Right lobe of liver (tissue), 6 donors: Measurements from ENCODE around the gene IRF2BP2. TPM values are rescaled to one million over a fixed set of nuclear protein-coding genes. Genes with fewer than 3 reads are reported as not detected.

ENCODE experiments used
- ATAC-seq, 4 donors: fragments of 200-7000 bp; cut with Tn5 transposase; one replicate each; pipeline ENCODE4 v1.9.1; 2020; ENCODE audit warnings: mild to moderate bottlenecking in 4 of 4, moderate library complexity in 4 of 4
- DNase-seq, 3 donors: peaks; one replicate each; pipeline ENCODE4 v3.0.0-alpha.2; 2020
- H3K27ac ChIP-seq, 3 donors: fragments of 200-600 bp; one replicate each; pipeline ENCODE4 v1.8.0; 2022
- H3K27me3 ChIP-seq, 2 donors: fragments of 200-600 bp; one replicate each; pipeline ENCODE4 v1.8.0; 2022
- H3K36me3 ChIP-seq, 4 donors: fragments of 200-600 bp; sonication (generic) in 1 of 4; one replicate each; pipeline versions ENCODE4 v1.5.1 to v1.8.0; 2017 to 2022; ENCODE audit warnings: control low read depth in 1 of 4
- H3K4me1 ChIP-seq, 4 donors: fragments of 200-600 bp; sonication (generic) in 1 of 4; one replicate each; pipeline versions ENCODE4 v1.5.1 to v1.8.0; 2017 to 2022; ENCODE audit warnings: control low read depth in 1 of 4
- H3K4me3 ChIP-seq, 3 donors: fragments of 200-600 bp; one replicate each; pipeline ENCODE4 v1.8.0; 2022
- H3K9me3 ChIP-seq, 4 donors: fragments of 200-600 bp; sonication (generic) in 1 of 4; one replicate each; pipeline versions ENCODE4 v1.5.1 to v1.8.0; 2017 to 2022; ENCODE audit warnings: control low read depth in 1 of 4
- POLR2A ChIP-seq: fragments of 450-650 bp; IDR thresholded peaks from one replicate; pipeline ENCODE4 v1.6.1; 2017; ENCODE audit warnings: antibody characterized with exemption, mild to moderate bottlenecking
- WGBS: methylation state at CpG from one replicate; pipeline ENCODE4 v1.1.6; 2018; ENCODE audit warnings: low coverage, low lambda C conversion rate; ENCODE audit not compliant: insufficient coverage; ENCODE audit errors: missing lambda C conversion rate; 5-methylcytosine and 5-hydroxymethylcytosine counted together
- intact Hi-C, 2 donors: fragments of 100-400 bp; cut with DNase I; formaldehyde crosslinking; loops; one replicate each; pipeline versions ENCODE4 v1.11.2 to v1.14.1; 2022
- total RNA-seq, 6 experiments: library from RNA; depleted of rRNA in 2 of 6; stranded (reverse); fragments of >200 nt in 2 of 6; fragmentation: NEBNext Ultra II Directional in 3 of 6; extraction: Animal tissue kit (Norgen Biotek cat#: 25700) in 3 of 6; gene quantifications; one replicate each; pipeline versions ENCODE4 v1.1.0 to v1.2.4, GENCODE V29; 2016 to 2023
- TF ChIP-seq, protein P1 (sequence below), 4 donors: fragments of 200-600 bp in 3 of 4; fragments of 450-650 bp in 1 of 4; IDR thresholded peaks; one replicate each; pipeline versions ENCODE4 v1.5.1 to v1.8.0; 2016 to 2022; ENCODE audit warnings: antibody characterized with exemption in 4 of 4, mild to moderate bottlenecking in 2 of 4
- donor health status: DM: no; HTN: yes; CAD: no.
- donor health status: DM: no; HTN: no; CAD: no.
- donor health status: DM: no; HTN: no; CAD: no.
- donor health status: DM: no; HTN: yes; CAD: no.
- donor health status: DM: no; HTN: yes; CAD: no.

IRF2BP2 gene
- total RNA-seq, 6 experiments from 2014 or later = 35.3 to 93.2 (median 56.8) TPM

DNA sequence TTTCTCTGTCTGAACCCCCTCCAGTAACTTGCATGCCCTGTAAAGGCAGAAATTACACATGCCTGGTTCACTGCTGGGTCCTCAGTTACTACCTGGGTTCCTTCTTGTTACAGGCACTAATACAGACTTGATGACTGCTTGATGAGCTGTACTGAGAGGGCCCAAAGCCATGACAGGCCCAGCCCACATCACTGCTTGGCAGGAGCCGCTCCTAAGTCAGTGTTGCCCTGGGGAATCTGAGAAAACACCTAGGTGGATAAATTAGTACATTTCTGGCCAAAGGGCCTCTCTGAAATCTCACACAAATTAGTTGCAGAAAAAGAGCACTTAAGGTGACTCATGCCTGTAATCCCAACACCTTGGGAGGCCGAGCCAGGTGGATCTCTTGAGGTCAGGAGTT lies 37.8 kb upstream of the IRF2BP2 start:
- Histone ChIP-seq H3K36me3 (no peaks in the 10 kb centered on the region), H3K27me3 (no peaks in the 10 kb centered on the region), H3K4me3 (no peak overlapping the region), H3K27ac (no peak overlapping the region), H3K9me3 (no peaks in the 10 kb centered on the region), H3K4me1 (peaks cover 0 to 28% (median 9%) of the 10 kb centered on the region in 4 donors)
- TF ChIP-seq, protein P1, sequence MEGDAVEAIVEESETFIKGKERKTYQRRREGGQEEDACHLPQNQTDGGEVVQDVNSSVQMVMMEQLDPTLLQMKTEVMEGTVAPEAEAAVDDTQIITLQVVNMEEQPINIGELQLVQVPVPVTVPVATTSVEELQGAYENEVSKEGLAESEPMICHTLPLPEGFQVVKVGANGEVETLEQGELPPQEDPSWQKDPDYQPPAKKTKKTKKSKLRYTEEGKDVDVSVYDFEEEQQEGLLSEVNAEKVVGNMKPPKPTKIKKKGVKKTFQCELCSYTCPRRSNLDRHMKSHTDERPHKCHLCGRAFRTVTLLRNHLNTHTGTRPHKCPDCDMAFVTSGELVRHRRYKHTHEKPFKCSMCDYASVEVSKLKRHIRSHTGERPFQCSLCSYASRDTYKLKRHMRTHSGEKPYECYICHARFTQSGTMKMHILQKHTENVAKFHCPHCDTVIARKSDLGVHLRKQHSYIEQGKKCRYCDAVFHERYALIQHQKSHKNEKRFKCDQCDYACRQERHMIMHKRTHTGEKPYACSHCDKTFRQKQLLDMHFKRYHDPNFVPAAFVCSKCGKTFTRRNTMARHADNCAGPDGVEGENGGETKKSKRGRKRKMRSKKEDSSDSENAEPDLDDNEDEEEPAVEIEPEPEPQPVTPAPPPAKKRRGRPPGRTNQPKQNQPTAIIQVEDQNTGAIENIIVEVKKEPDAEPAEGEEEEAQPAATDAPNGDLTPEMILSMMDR (IDR thresholded peaks at IDR 0.05) = no peak
- TF ChIP-seq POLR2A = no peak
- no peak for ATAC-seq
- WGBS = 76% methylated on average over 2 of the region's 2 CpGs
- no peak for DNase-seq
- intact Hi-C loops = loop anchor here in 1 of 2 donors (10.0 kb wide), 1 partner anchor 67 kb away; no protein-coding TSS in a partner anchor

DNA sequence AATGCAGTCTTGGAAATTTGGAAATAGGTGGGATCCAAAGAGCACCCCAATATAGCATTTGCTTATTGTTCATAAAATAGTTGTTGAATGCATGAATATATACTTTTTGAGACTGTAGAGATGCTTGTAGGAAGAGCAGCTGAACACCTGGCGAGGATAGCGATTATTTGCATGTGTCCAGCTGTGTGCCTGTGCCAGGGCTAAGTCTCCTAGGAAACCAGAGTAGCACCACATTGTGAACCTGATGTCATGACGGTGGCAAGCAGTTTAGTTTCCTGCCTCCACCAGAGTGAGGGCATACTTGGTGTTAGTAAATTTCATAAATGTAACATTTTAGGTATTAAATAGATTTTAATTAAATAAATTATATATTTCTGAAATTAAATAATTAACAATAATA lies 37.3 kb upstream of the IRF2BP2 start:
- H3K27ac ChIP-seq = no peak overlapping the region

DNA sequence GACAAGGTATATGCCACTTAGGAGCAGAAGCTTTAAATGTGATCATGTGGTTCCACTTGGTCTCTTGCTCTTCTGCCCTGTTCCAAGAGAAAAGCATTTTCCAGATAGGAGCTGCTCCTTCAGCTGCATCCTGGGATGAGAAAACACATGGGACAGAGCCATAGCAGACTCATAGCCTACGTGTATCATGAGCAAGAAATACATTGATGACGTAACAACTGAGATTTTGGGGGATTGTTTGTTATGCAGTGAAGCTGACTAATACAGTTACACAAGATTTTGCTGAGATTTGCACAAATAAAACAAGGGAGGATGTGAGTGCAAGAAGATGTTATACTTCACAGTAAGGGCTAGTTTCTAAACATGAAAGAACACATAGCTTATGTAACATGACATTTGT lies 36.0 kb upstream of the IRF2BP2 start:
- H3K27ac ChIP-seq = peak overlapping the region; percentile 14 to 74 (median 61)
- intact Hi-C loops = loop anchor here in 1 of 2 donors (10.0 kb wide), 1 partner anchor 69 kb away; no protein-coding TSS in a partner anchor

More for the DNA sequence above, 37.3 kb upstream of the IRF2BP2 start:
- intact Hi-C loops = loop anchor here in 1 of 2 donors (10.0 kb wide), 1 partner anchor 68 kb away; no protein-coding TSS in a partner anchor
- H3K4me1 ChIP-seq = peaks cover 0 to 30% (median 12%) of the 10 kb centered on the region in 4 donors
- no peak overlapping the region for H3K4me3 ChIP-seq
- TF ChIP-seq, protein P1 (IDR thresholded peaks at IDR 0.05) = no peak
- no peak for TF ChIP-seq POLR2A
- H3K36me3 ChIP-seq = no peaks in the 10 kb centered on the region
- 35% methylated on average over 3 of the region's 3 CpGs for WGBS
- no peaks in the 10 kb centered on the region for H3K27me3 ChIP-seq
- no peak for DNase-seq
- ATAC-seq = no peak
- H3K9me3 ChIP-seq = no peaks in the 10 kb centered on the region

DNA sequence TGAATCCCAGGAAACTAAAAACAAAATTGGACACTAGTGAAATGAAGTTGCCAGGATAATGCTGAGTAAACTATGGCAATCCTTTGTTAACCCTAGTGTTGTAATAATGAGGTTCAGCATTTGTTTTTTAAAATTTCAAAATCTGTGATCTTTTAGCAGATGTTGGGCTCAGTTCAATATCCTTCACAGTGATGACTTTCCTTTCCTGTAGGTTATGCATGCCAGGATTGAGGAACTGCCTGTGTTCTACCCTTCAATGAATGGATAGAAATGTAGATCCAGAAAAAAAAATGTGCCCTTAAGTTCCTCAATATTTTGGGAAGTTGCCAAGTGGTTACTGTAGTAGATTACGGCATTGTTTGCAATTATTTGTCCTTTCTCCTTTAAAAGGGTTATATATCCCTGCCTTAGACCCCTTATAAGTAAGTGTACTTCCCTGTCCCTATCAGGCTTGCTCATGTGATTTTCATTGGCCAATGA lies 35.5 kb upstream of the IRF2BP2 start:
- H3K36me3 ChIP-seq = no peaks in the 10 kb centered on the region
- no peaks in the 10 kb centered on the region for H3K27me3 ChIP-seq
- H3K27ac ChIP-seq = peak overlapping the region; percentile 14 to 74 (median 61)
- WGBS = 14% methylated on average over 1 of the region's 1 CpG
- no peak for DNase-seq
- peaks cover 0 to 30% (median 12%) of the 10 kb centered on the region in 4 donors for H3K4me1 ChIP-seq
- peak; percentile 2 to 38 (median 18) for ATAC-seq
- H3K4me3 ChIP-seq = no peak overlapping the region
- intact Hi-C loops = loop anchor here in 1 of 2 donors (10.0 kb wide), 1 partner anchor 69 kb away; no protein-coding TSS in a partner anchor
- TF ChIP-seq POLR2A = no peak
- TF ChIP-seq, protein P1 (IDR thresholded peaks at IDR 0.05) = no peak
- H3K9me3 ChIP-seq = no peaks in the 10 kb centered on the region

More for the DNA sequence above, 36.0 kb upstream of the IRF2BP2 start:
- no peak overlapping the region for H3K4me3 ChIP-seq
- H3K4me1 ChIP-seq = peaks cover 0 to 30% (median 12%) of the 10 kb centered on the region in 4 donors
- 65% methylated on average over 2 of the region's 2 CpGs for WGBS
- H3K36me3 ChIP-seq = no peaks in the 10 kb centered on the region
- no peaks in the 10 kb centered on the region for H3K27me3 ChIP-seq
- no peaks in the 10 kb centered on the region for H3K9me3 ChIP-seq
- ATAC-seq = no peak
- TF ChIP-seq POLR2A = no peak
- TF ChIP-seq, protein P1 (IDR thresholded peaks at IDR 0.05) = no peak
- DNase-seq = no peak
